Endodermal cell (in vitro differentiated cells): Measurements from ENCODE around the gene GPATCH1. TPM values are rescaled to one million over a fixed set of nuclear protein-coding genes. Genes with fewer than 3 reads are reported as not detected.
A peak's percentile ranks its signal among the peaks of the same experiment; 100 is the strongest.

Experiments
- DNase-seq: peaks from one replicate; pipeline ENCODE4 v3.0.0-alpha.2; 2017
- H3K27ac ChIP-seq: 2 replicates; pipeline ENCODE4 v1.5.1; 2013; ENCODE audit warnings: mild to moderate bottlenecking, low read depth, low read length, moderate library complexity
- H3K27me3 ChIP-seq: 2 replicates; pipeline ENCODE4 v1.6.1; 2013; ENCODE audit warnings: mild to moderate bottlenecking, low read length, moderate library complexity; ENCODE audit not compliant: insufficient read depth, control insufficient read depth, poor library complexity, severe bottlenecking
- H3K36me3 ChIP-seq: 2 replicates; pipeline ENCODE4 v1.7.0; 2013; ENCODE audit warnings: mild to moderate bottlenecking, low read length, moderate library complexity; ENCODE audit not compliant: control insufficient read depth, insufficient read depth
- H3K4me1 ChIP-seq: one replicate; pipeline ENCODE4 v1.7.0; 2013; ENCODE audit warnings: low read length; ENCODE audit not compliant: control insufficient read depth, insufficient read depth
- H3K4me3 ChIP-seq: 2 replicates; pipeline ENCODE4 v1.5.1; 2013; ENCODE audit warnings: mild to moderate bottlenecking, low read length, moderate library complexity
- H3K9ac ChIP-seq: 2 replicates; pipeline ENCODE4 v1.6.1; 2013; ENCODE audit warnings: mild to moderate bottlenecking, low read length, moderate library complexity; ENCODE audit not compliant: poor library complexity, severe bottlenecking; ENCODE audit errors: extremely low read depth
- H3K9me3 ChIP-seq: 2 replicates; pipeline ENCODE4 v1.6.1; 2013; ENCODE audit warnings: mild to moderate bottlenecking, low read length, moderate library complexity; ENCODE audit not compliant: control insufficient read depth
- H3K27ac Mint-ChIP-seq: 2 replicates; pipeline ENCODE4 v1.8.0; 2020; ENCODE audit warnings: mixed read lengths
- H3K27me3 Mint-ChIP-seq: 2 replicates; pipeline ENCODE4 v1.8.0; 2021; ENCODE audit warnings: mild to moderate bottlenecking, mixed read lengths; ENCODE audit not compliant: insufficient read depth
- H3K36me3 Mint-ChIP-seq: 2 replicates; pipeline ENCODE4 v1.8.0; 2020; ENCODE audit warnings: low read depth, mixed read lengths
- H3K4me1 Mint-ChIP-seq: 2 replicates; pipeline ENCODE4 v1.8.0; 2020; ENCODE audit warnings: mixed read lengths
- H3K4me3 Mint-ChIP-seq: 2 replicates; pipeline ENCODE4 v1.8.0; 2020; ENCODE audit warnings: mild to moderate bottlenecking, moderate library complexity, mixed read lengths
- H3K9me3 Mint-ChIP-seq: 2 replicates; pipeline ENCODE4 v1.8.0; 2020; ENCODE audit warnings: mild to moderate bottlenecking, mixed read lengths
- WGBS, 2 experiments: methylation state at CpG; one replicate each; pipeline versions ENCODE4 v1.1.5 to v1.1.7; 2013; ENCODE audit warnings: missing lambda C conversion rate in 2 of 2, mixed read lengths in 1 of 2; ENCODE audit not compliant: insufficient coverage in 1 of 2, insufficient read length in 1 of 2; 5-methylcytosine and 5-hydroxymethylcytosine counted together
- total RNA-seq, 2 donors: library from RNA; stranded (reverse); fragmentation: NEBNext Ultra II Directional in 1 of 2; extraction: Animal tissue kit (Norgen Biotek cat#: 25700) in 1 of 2; gene quantifications; 2 replicates in 1 of 2; 3 replicates in 1 of 2; pipeline ENCODE4 v1.2.1, GENCODE V29; 2021
- TF ChIP-seq, protein P1 (sequence below): fragments of 200-600 bp; sonication (generic); conservative IDR thresholded peaks from 2 replicates; pipeline ENCODE4 v1.5.0; 2021; ENCODE audit warnings: antibody characterized with exemption, mild to moderate bottlenecking

The GPATCH1 gene
- total RNA-seq, 2 donors from 2014 or later = 10.1 to 11.2 TPM

DNA sequence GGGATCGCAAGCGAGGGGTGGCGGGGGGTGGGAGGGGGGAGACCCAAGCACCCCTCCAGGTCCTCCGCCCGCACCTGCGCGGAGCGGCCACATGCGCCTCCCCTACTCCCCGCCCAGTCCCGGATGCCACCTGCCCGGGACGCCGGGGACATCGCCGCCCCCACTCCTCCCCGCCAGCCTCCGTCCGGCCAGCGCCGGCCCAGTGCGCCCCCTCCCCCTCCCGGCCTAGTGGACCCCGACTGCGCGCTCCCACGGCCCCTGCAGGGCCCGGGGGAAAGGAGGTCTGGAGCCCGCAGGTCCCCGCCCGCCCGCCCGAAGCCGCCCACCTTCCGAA is 16.6 kb upstream of the GPATCH1 start:
- TF ChIP-seq, protein P1, sequence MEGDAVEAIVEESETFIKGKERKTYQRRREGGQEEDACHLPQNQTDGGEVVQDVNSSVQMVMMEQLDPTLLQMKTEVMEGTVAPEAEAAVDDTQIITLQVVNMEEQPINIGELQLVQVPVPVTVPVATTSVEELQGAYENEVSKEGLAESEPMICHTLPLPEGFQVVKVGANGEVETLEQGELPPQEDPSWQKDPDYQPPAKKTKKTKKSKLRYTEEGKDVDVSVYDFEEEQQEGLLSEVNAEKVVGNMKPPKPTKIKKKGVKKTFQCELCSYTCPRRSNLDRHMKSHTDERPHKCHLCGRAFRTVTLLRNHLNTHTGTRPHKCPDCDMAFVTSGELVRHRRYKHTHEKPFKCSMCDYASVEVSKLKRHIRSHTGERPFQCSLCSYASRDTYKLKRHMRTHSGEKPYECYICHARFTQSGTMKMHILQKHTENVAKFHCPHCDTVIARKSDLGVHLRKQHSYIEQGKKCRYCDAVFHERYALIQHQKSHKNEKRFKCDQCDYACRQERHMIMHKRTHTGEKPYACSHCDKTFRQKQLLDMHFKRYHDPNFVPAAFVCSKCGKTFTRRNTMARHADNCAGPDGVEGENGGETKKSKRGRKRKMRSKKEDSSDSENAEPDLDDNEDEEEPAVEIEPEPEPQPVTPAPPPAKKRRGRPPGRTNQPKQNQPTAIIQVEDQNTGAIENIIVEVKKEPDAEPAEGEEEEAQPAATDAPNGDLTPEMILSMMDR = peak; percentile 36
- DNase-seq = peak; percentile 89
- peak overlapping the region; percentile 92 for H3K4me3 Mint-ChIP-seq

DNA sequence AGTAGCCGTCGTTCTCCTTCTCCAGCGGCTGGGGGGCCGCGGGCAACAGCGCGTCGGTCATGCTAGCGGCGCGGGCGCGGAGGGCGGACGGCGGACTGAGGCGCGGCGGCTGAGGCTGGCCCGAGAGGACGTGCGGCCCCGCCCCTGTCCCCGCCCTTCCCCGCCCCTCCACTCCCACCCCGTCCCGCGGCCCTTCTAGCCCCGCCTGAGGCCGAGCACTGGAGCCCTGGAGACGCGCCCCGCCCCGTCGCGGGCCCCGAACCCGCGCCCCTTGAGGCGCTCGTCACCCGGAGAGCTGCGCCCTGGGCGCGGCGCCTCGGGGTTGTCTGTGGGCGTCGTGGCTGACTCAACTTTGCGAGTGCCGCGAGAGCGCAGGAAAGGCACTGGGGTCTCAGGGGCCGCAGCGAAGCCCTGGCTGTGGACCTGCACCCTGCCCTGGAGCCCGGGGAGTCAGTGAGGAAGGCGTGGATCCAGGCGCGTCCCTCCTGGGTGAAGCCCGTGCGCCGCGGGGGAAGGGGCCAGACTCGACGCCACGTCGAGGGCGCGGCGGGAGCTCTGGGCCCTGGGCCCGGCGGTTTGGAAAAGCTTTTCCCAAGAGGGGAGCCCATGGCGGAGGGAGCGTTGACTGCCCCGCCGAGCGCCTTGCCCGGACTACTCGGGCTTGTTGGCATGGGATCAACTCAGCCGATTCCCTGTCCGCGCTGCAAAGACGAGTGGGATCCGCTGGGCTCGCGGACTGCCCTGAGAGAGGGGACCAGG is 16.0 kb upstream of the GPATCH1 start, which contains the start of gene RHPN2:
Gene RHPN2, minus strand, starts transcription at position 97 of the 759 bp plus-strand sequence. Its CDS starts 36 bp downstream, at position 61.
- no peak within 1 kb of the TSS for H3K27ac ChIP-seq
- H3K27me3 Mint-ChIP-seq = peaks cover 12% of the 10 kb centered on the region
- peak within 1 kb of the TSS; percentile 73 for H3K9ac ChIP-seq
- H3K36me3 Mint-ChIP-seq = peaks cover 7% of the 10 kb centered on the region
- TF ChIP-seq, protein P1 = no peak
- peak within 1 kb of the TSS; percentile 92 for H3K4me3 Mint-ChIP-seq
- DNase-seq = peak; percentile 92
- H3K4me1 Mint-ChIP-seq = peaks cover 21% of the 10 kb centered on the region
- H3K9me3 Mint-ChIP-seq = no peaks in the 10 kb centered on the region
- H3K36me3 ChIP-seq = peaks cover under 1% of the 10 kb centered on the region
- H3K9me3 ChIP-seq = no peaks in the 10 kb centered on the region
- H3K4me1 ChIP-seq = no peaks in the 10 kb centered on the region
- peak within 1 kb of the TSS; percentile 86 for H3K4me3 ChIP-seq
- 10 to 53% methylated on average over 13 to 73 of the region's 86 CpGs for WGBS, 2 experiments
- no peaks in the 10 kb centered on the region for H3K27me3 ChIP-seq
- H3K27ac Mint-ChIP-seq = peak within 1 kb of the TSS; percentile 88

More for the DNA sequence above, 16.6 kb upstream of the GPATCH1 start:
- H3K27ac ChIP-seq = no peak overlapping the region
- peak overlapping the region; percentile 73 for H3K9ac ChIP-seq
- H3K4me3 ChIP-seq = peak overlapping the region; percentile 86
- Mint-ChIP-seq H3K27ac (peak overlapping the region; percentile 88), H3K27me3 (peaks cover 12% of the 10 kb centered on the region), H3K36me3 (peaks cover 11% of the 10 kb centered on the region), H3K9me3 (no peaks in the 10 kb centered on the region), H3K4me1 (peaks cover 21% of the 10 kb centered on the region)
- H3K36me3 ChIP-seq = peaks cover 4% of the 10 kb centered on the region
- H3K4me1 ChIP-seq = no peaks in the 10 kb centered on the region
- H3K27me3 ChIP-seq = no peaks in the 10 kb centered on the region
- WGBS, 2 experiments = 2% methylated on average over 31 of the region's 35 CpGs; no CpG with 5 or more reads in 1 of the 2 experiments
- H3K9me3 ChIP-seq = no peaks in the 10 kb centered on the region

DNA sequence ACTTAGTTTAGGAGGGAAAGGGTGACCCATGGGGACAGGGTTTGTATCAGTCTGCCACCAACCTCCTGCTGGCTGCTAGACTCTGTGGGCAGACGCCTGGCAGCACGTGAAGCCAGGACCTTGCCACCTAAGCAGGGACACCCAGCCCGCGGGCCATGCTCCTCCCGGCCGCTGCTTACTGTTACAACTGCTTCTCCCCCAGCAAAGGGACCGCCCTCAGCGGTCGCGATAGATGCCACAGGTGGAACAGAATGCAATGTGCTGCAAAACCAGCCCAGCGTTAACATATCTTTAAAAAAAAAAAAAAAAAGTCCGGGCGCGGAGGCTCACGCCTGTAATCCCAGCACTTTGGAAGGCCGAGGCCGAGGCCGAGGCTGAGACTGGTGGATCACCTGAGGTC is 14.4 kb upstream of the GPATCH1 start:
- no peaks in the 10 kb centered on the region for H3K36me3 Mint-ChIP-seq
- no peak overlapping the region for H3K27ac Mint-ChIP-seq
- TF ChIP-seq, protein P1 = no peak
- peaks cover 12% of the 10 kb centered on the region for H3K27me3 Mint-ChIP-seq
- Histone ChIP-seq H3K9ac (no peak overlapping the region), H3K9me3 (no peaks in the 10 kb centered on the region), H3K4me3 (no peak overlapping the region), H3K36me3 (no peaks in the 10 kb centered on the region), H3K27ac (no peak overlapping the region), H3K27me3 (no peaks in the 10 kb centered on the region), H3K4me1 (no peaks in the 10 kb centered on the region)
- 88 to 96% methylated on average over 14 to 18 of the region's 18 CpGs for WGBS, 2 experiments
- H3K4me3 Mint-ChIP-seq = peak overlapping the region; percentile 14
- no peak for DNase-seq
- peaks cover 12% of the 10 kb centered on the region for H3K4me1 Mint-ChIP-seq
- H3K9me3 Mint-ChIP-seq = no peaks in the 10 kb centered on the region
